Myocyte (in vitro differentiated cells): Measurements from ENCODE around the gene EFL1. TPM values are rescaled to one million over a fixed set of nuclear protein-coding genes. Genes with fewer than 3 reads are reported as not detected.

Experiments used
- DNase-seq: peaks from one replicate; pipeline ENCODE4 v3.0.0-alpha.2; 2012; ENCODE audit warnings: low read depth
- total RNA-seq: library from RNA; depleted of rRNA; stranded (reverse); fragments of >200 nt; gene quantifications from 2 replicates; pipeline ENCODE4 v1.2.3, GENCODE V29; 2014

The EFL1 gene
- total RNA-seq, 1 donor from 2014 or later: 21.4 TPM

- DNase-seq: no peak
Measured at GRCh38 chr15:82126346-82126745, 136.2 kb downstream of the EFL1 start.

GRCh38 chr15:82124331-82125263 lies 137.9 kb downstream of the EFL1 start:
- DNase-seq: no peak

GRCh38 chr15:82122746-82123400 lies 139.7 kb downstream of the EFL1 start:
- DNase-seq: peak; percentile 95

- DNase-seq: no peak
Measured at GRCh38 chr15:82118040-82118439, 144.5 kb downstream of the EFL1 start.

GRCh38 chr15:82117296-82117695 lies 145.2 kb downstream of the EFL1 start:
- no peak for DNase-seq

GRCh38 chr15:82114660-82115059 lies 147.9 kb downstream of the EFL1 start:
- no peak for DNase-seq

- peak; percentile 67 for DNase-seq
Measured at GRCh38 chr15:82113106-82113715, 149.3 kb downstream of the EFL1 start.

GRCh38 chr15:82111918-82112317 lies 150.6 kb downstream of the EFL1 start:
- DNase-seq: no peak

- DNase-seq: no peak
Measured at GRCh38 chr15:82110144-82110543, 152.4 kb downstream of the EFL1 start.

- DNase-seq: peak; percentile 74
Measured at GRCh38 chr15:82108489-82109078, 153.9 kb downstream of the EFL1 start.

GRCh38 chr15:82106679-82107078 lies 155.9 kb downstream of the EFL1 start:
- no peak for DNase-seq

- peak; percentile 48 for DNase-seq
Measured at GRCh38 chr15:82105451-82106215, 156.9 kb downstream of the EFL1 start.

GRCh38 chr15:82103468-82103867 lies 159.1 kb downstream of the EFL1 start:
- no peak for DNase-seq

- peak; percentile 56 for DNase-seq
Measured at GRCh38 chr15:82100111-82100929, 162.2 kb downstream of the EFL1 start.

- no peak for DNase-seq
Measured at GRCh38 chr15:82098674-82099073, 163.9 kb downstream of the EFL1 start.

- DNase-seq: no peak
Measured at GRCh38 chr15:82095803-82096202, 166.7 kb downstream of the EFL1 start.

- peak; percentile 39 for DNase-seq
Measured at GRCh38 chr15:82093774-82094211, 168.7 kb downstream of the EFL1 start.

- DNase-seq: no peak
Measured at GRCh38 chr15:82093325-82093724, 169.2 kb downstream of the EFL1 start.

- DNase-seq: no peak
Measured at GRCh38 chr15:82091636-82092140, 170.8 kb downstream of the EFL1 start.
